PC-9 (cell line): Measurements from ENCODE around the gene ADIPOR2. TPM values are rescaled to one million over a fixed set of nuclear protein-coding genes. Genes with fewer than 3 reads are reported as not detected.

Source experiments
- BruUV-seq: library from RNA; stranded (reverse); fragments of 400-500 nt; replicated peaks from 2 replicates; lab custom pipeline; 2021; lab: Mats Ljungman, UMichigan
- CTCF ChIA-PET: fragments of 300-600 bp; sonication (Branson Sonifier 250); formaldehyde crosslinking; loops from one replicate; lab custom pipeline; 2022; ENCODE audit warnings: antibody characterized with exemption; lab: Charles Lee
- POLR2A ChIA-PET: fragments of 300-600 bp; sonication (Branson Sonifier 250); formaldehyde crosslinking; loops from one replicate; lab custom pipeline; 2022; ENCODE audit warnings: antibody characterized with exemption; ENCODE audit not compliant: unreplicated experiment; lab: Charles Lee
- DNase-seq, 2 experiments: peaks; one replicate each; pipeline versions ENCODE4 v3.0.0 to v3.0.0-alpha.2; 2015 to 2022; ENCODE audit warnings: mixed read lengths in 1 of 2
- H2AFZ ChIP-seq: fragments of 200-600 bp; sonication (generic); 2 replicates; pipeline ENCODE4 v1.8.1; 2017; ENCODE audit warnings: antibody characterized with exemption
- H3F3A ChIP-seq: fragments of 200-600 bp; sonication (generic); 2 replicates; pipeline ENCODE4 v1.8.1; 2017; ENCODE audit warnings: antibody characterized with exemption, mild to moderate bottlenecking, low read depth; ENCODE audit not compliant: insufficient read depth
- H3K27ac ChIP-seq: fragments of 200-600 bp; sonication (generic); 2 replicates; pipeline ENCODE4 v1.6.1; 2016; ENCODE audit warnings: mixed run types
- H3K27me3 ChIP-seq: fragments of 200-600 bp; sonication (generic); 2 replicates; pipeline ENCODE4 v1.6.1; 2016; ENCODE audit warnings: low read depth, mixed run types; ENCODE audit not compliant: insufficient read depth
- H3K36me3 ChIP-seq: fragments of 200-600 bp; sonication (generic); 2 replicates; pipeline ENCODE4 v1.6.1; 2016; ENCODE audit warnings: low read depth, mixed run types
- H3K4me1 ChIP-seq: fragments of 200-600 bp; sonication (generic); replicated peaks from 2 replicates; pipeline ENCODE4 v1.6.1; 2016; ENCODE audit warnings: mixed run types; ENCODE audit not compliant: insufficient read depth
- H3K4me2 ChIP-seq: fragments of 200-600 bp; sonication (generic); 2 replicates; pipeline ENCODE4 v1.6.1; 2017; ENCODE audit warnings: mixed run types
- H3K4me3 ChIP-seq: fragments of 200-600 bp; sonication (generic); 2 replicates; pipeline ENCODE4 v1.6.1; 2016; ENCODE audit warnings: mixed run types
- H3K79me2 ChIP-seq: fragments of 200-600 bp; sonication (generic); 2 replicates; pipeline ENCODE4 v1.6.1; 2017; ENCODE audit warnings: low read depth, mixed run types
- H3K9me2 ChIP-seq: fragments of 200-600 bp; sonication (generic); 2 replicates; pipeline ENCODE4 v1.8.1; 2017; ENCODE audit warnings: mild to moderate bottlenecking; ENCODE audit not compliant: insufficient read depth
- H3K9me3 ChIP-seq: fragments of 200-600 bp; sonication (generic); 2 replicates; pipeline ENCODE4 v1.8.1; 2016; ENCODE audit warnings: low read depth; ENCODE audit not compliant: insufficient read depth
- H4K20me1 ChIP-seq: fragments of 200-600 bp; sonication (generic); 2 replicates; pipeline ENCODE4 v1.8.1; 2017; ENCODE audit not compliant: insufficient read depth
- CTCF ChIP-seq: fragments of 200-600 bp; sonication (generic); conservative IDR thresholded peaks from 2 replicates; pipeline ENCODE4 v1.6.1; 2017; ENCODE audit warnings: mixed run types, antibody characterized with exemption, mild to moderate bottlenecking, moderate library complexity
- EZH2 ChIP-seq: fragments of 200-600 bp; sonication (generic); IDR thresholded peaks from 2 replicates; pipeline ENCODE4 v1.8.0; 2017; ENCODE audit warnings: antibody characterized with exemption, low read depth
- intact Hi-C: fragments of 100-400 bp; cut with micrococcal nuclease; formaldehyde crosslinking; loops from one replicate; pipeline ENCODE4 v1.10.0; 2022; ENCODE audit not compliant: unreplicated experiment
- total RNA-seq: library from RNA; stranded (reverse); gene quantifications from 2 replicates; pipeline ENCODE4 v1.2.3, GENCODE V29; 2021

ADIPOR2 gene
- total RNA-seq, 1 experiment from 2014 or later, result 107 TPM

DNA sequence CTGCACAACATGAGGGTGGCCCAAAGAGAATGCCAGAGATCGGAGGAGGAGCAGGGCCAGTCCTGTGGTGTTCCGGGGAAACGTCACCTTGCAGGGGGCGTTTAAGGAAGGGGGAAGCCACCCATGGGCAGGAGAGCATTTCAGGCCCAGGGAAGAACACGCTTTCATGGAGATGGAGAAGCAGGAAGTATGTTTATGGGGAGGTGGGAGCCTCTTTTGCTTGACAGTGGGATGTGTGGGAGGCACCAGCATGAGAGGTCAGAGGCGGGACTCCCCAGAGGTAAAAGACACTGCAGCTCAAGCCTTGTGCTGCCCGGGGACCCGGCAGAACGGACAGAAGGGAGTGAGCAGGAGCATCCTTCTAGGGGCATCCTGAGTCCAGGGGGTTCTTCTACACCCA is 128.2 kb downstream of the ADIPOR2 start:
- Histone ChIP-seq H2AFZ (no peak overlapping the region), H3K4me1 (no peaks in the 10 kb centered on the region), H3K9me2 (no peaks in the 10 kb centered on the region), H3K27ac (no peak overlapping the region), H3K9me3 (no peaks in the 10 kb centered on the region), H3K79me2 (no peaks in the 10 kb centered on the region), H3K27me3 (peaks cover 87% of the 10 kb centered on the region), H3K36me3 (no peaks in the 10 kb centered on the region), H3K4me3 (no peak overlapping the region), H3F3A (no peaks in the 10 kb centered on the region), H3K4me2 (no peak overlapping the region), H4K20me1 (no peaks in the 10 kb centered on the region)
- DNase-seq, result no peak
- no TSS peak for BruUV-seq
- CTCF ChIA-PET, result no interaction called here
- TF ChIP-seq EZH2, result no peak
- TF ChIP-seq CTCF, result no peak
- POLR2A ChIA-PET, result interaction anchor here (0.6 kb wide), 1 partner anchor 157 kb away, joined by 3 read pairs; no protein-coding TSS in a partner anchor
- intact Hi-C loops, result no loop called here

GRCh38 chr12:1819571-1819970 is 128.7 kb downstream of the ADIPOR2 start:
- Histone ChIP-seq H3K27ac (no peak overlapping the region), H3F3A (no peaks in the 10 kb centered on the region), H4K20me1 (no peaks in the 10 kb centered on the region), H3K9me3 (no peaks in the 10 kb centered on the region), H3K79me2 (no peaks in the 10 kb centered on the region), H2AFZ (no peak overlapping the region), H3K4me3 (no peak overlapping the region), H3K4me2 (no peak overlapping the region), H3K4me1 (no peaks in the 10 kb centered on the region), H3K36me3 (no peaks in the 10 kb centered on the region), H3K27me3 (peaks cover 87% of the 10 kb centered on the region), H3K9me2 (no peaks in the 10 kb centered on the region)
- TF ChIP-seq CTCF (no peak), EZH2 (no peak)
- POLR2A ChIA-PET, result no interaction called here
- DNase-seq, result no peak
- intact Hi-C loops, result no loop called here
- CTCF ChIA-PET, result no interaction called here
- BruUV-seq, result no TSS peak

DNA sequence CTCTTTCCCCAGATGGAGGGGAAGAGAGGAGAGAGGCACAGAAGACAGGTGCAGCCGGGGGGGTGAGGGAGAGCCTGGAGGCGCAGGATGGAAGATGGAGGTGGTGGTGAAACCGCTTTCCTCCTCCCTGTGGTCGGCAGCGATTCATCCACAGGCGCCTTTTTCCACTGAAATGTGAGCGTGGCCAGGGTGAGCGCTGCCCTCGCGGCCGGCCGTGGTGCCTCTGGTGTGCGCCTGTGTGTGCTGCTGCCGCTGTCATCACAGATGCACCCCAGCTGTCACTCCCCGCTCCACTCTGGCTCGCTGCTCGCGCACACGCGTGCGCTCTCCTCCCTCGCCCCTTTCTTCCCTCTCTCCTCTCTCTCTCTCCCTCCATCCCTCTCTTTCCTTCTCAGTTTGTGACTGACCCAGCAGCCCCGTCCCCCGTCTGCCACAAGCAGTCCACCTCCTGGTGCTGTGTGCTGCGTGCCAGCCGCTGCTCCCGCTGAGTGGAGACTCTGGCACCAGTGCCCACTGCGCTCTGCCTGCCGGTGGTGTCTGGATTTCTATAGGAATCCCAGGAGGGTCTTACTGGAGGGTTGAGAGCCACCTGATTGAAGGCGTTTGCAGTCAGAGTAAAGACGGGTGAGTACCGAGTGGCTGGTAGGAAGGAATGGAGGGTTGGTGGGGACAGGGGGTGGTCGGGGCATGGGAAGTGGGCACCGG is 129.5 kb downstream of the ADIPOR2 start, which contains the start of gene LRTM2:
Gene LRTM2 (plus strand): TSS at position 375 of the 705 bp plus-strand sequence. CDS start 7,584 bp downstream, outside the sequence.
- no peaks in the 10 kb centered on the region for H3K9me2 ChIP-seq
- no peaks in the 10 kb centered on the region for H3F3A ChIP-seq
- no peak within 1 kb of the TSS for H3K4me3 ChIP-seq
- H3K4me1 ChIP-seq, result no peaks in the 10 kb centered on the region
- ChIA-PET CTCF (no interaction called here), POLR2A (no interaction called here)
- no peaks in the 10 kb centered on the region for H3K79me2 ChIP-seq
- H3K27ac ChIP-seq, result no peak within 1 kb of the TSS
- no peak within 1 kb of the TSS for H3K4me2 ChIP-seq
- TF ChIP-seq CTCF, result no peak
- TF ChIP-seq EZH2, result no peak
- no peaks in the 10 kb centered on the region for H3K9me3 ChIP-seq
- H4K20me1 ChIP-seq, result 0 out of 2 replicates have a peak, but pooled peaks cover under 1% of the 10 kb centered on the region
- no peak for DNase-seq
- H3K27me3 ChIP-seq, result peaks cover 87% of the 10 kb centered on the region
- intact Hi-C loops, result no loop called here
- no TSS peak for BruUV-seq
- no peak within 1 kb of the TSS for H2AFZ ChIP-seq
- no peaks in the 10 kb centered on the region for H3K36me3 ChIP-seq
